KMS-11 (cell line): ENCODE data around the gene TAF1B.

Experiments
- H2AFZ ChIP-seq: fragments of 200-600 bp; sonication (generic); 2 replicates; pipeline ENCODE4 v1.6.1; 2016; ENCODE audit warnings: antibody characterized with exemption, mixed run types, low read depth
- H3K27ac ChIP-seq: fragments of 200-600 bp; sonication (generic); 2 replicates; pipeline ENCODE4 v1.6.1; 2016; ENCODE audit warnings: mild to moderate bottlenecking, mixed run types
- H3K27me3 ChIP-seq: fragments of 200-600 bp; sonication (generic); 2 replicates; pipeline ENCODE4 v1.6.1; 2017; ENCODE audit warnings: mild to moderate bottlenecking, low read depth, mixed run types, moderate library complexity; ENCODE audit not compliant: insufficient read depth
- H3K36me3 ChIP-seq: fragments of 200-600 bp; sonication (generic); 2 replicates; pipeline ENCODE4 v1.6.1; 2017; ENCODE audit warnings: mild to moderate bottlenecking, mixed run types; ENCODE audit not compliant: insufficient read depth
- H3K4me1 ChIP-seq: fragments of 200-600 bp; sonication (generic); 2 replicates; pipeline ENCODE4 v1.6.1; 2016; ENCODE audit warnings: mild to moderate bottlenecking, low read depth, mixed run types; ENCODE audit not compliant: poor library complexity, severe bottlenecking
- H3K4me2 ChIP-seq: fragments of 200-600 bp; sonication (generic); 2 replicates; pipeline ENCODE4 v1.7.0; 2016; ENCODE audit warnings: mild to moderate bottlenecking, mixed run types
- H3K4me3 ChIP-seq: fragments of 200-600 bp; sonication (generic); IDR thresholded peaks from 2 replicates; pipeline ENCODE4 v1.6.1; 2017; ENCODE audit warnings: low read depth, low read length, mixed read lengths; ENCODE audit not compliant: insufficient read depth
- H3K79me2 ChIP-seq: fragments of 200-600 bp; sonication (generic); 2 replicates; pipeline ENCODE4 v1.6.1; 2016; ENCODE audit warnings: low read depth, mixed run types; ENCODE audit not compliant: insufficient read depth
- H3K9ac ChIP-seq: fragments of 200-600 bp; sonication (generic); 2 replicates; pipeline ENCODE4 v1.6.1; 2016; ENCODE audit warnings: mild to moderate bottlenecking, mixed run types
- H4K20me1 ChIP-seq: fragments of 200-600 bp; sonication (generic); 2 replicates; pipeline ENCODE4 v1.6.1; 2016; ENCODE audit warnings: mild to moderate bottlenecking, mixed run types; ENCODE audit not compliant: insufficient read depth
- CTCF ChIP-seq: fragments of 200-600 bp; sonication (generic); conservative IDR thresholded peaks from 2 replicates; pipeline ENCODE4 v1.6.1; 2017; ENCODE audit warnings: low read depth, mild to moderate bottlenecking, antibody characterized with exemption, low read length, moderate library complexity, mixed read lengths

Gene TAF1B

GRCh38 chr2:9946818-9947217 is 103.5 kb downstream of the TAF1B start:
- Histone ChIP-seq H3K79me2 (no peaks in the 10 kb centered on the region), H2AFZ (no peak overlapping the region), H3K27me3 (no peaks in the 10 kb centered on the region), H3K9ac (no peak overlapping the region), H3K27ac (no peak overlapping the region), H3K4me2 (no peak overlapping the region), H4K20me1 (no peaks in the 10 kb centered on the region), H3K36me3 (no peaks in the 10 kb centered on the region), H3K4me3 (no peak overlapping the region), H3K4me1 (peaks cover 5% of the 10 kb centered on the region)
- TF ChIP-seq CTCF: no peak

DNA sequence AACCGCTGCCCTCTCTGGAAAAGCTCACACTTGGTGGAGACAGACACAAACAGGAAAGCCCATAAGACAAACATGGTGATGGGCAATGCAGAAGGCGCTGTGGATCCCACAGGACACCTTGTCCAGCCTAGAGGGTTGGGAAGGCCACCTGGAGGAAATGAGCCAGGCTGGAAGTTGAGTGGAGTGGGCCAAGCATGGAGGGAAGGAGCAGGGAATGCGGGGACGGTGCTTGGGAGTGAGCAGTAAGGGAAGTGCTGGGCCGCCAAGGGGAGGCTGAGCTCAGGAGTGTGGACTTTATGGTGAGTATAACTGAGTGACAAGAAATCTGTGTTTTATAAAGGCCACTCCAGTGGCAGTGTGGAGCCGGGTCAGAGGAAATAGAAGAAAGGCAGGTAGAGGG is 105.4 kb downstream of the TAF1B start:
- H3K27me3 ChIP-seq: peaks cover 3% of the 10 kb centered on the region; the same call in 1 of the 2 replicates

DNA sequence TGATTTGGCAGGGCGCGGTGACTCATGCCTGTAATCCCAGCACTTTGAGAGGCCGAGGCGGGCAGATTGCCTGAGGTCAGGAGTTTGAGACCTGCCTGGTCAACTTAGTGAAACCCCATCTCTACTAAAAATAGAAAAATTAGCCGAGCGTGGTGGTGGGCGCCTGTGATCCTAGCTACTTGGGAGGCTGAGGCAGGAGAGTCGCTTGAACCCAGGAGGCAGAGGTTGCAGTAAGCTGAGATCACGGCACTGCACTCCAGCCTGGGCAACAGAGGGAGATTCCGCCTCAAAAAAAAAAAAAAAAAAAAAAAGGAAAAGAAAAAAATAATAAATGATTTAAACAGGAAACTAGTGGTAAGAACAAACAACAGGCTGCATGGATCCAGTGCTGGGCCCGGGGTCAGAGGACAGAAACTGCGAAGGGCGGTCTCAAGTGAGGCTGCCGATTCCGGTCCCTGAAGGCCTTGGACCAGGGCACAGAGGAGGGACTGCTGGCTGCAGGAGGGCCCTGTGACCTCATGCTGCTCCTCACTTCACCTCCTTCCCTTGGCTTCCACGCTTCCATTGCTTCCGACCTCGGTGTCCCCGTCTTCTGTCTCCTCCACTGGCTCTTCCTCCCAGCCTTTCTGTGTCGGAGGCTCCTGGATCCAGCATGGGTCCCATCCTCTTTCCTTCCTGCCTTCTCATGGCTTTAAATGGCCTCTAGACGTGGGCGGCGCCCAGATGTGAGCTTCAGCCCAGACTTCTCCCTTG is 106.1 kb downstream of the TAF1B start:
- no peak overlapping the region for H3K27ac ChIP-seq
- no peak for TF ChIP-seq CTCF
- no peaks in the 10 kb centered on the region for H3K36me3 ChIP-seq

More for the DNA sequence above, 105.4 kb downstream of the TAF1B start:
- Histone ChIP-seq H3K9ac (no peak overlapping the region), H4K20me1 (no peaks in the 10 kb centered on the region), H3K4me1 (peaks cover 5% of the 10 kb centered on the region), H3K27ac (no peak overlapping the region), H2AFZ (no peak overlapping the region), H3K4me2 (no peak overlapping the region), H3K4me3 (no peak overlapping the region), H3K36me3 (no peaks in the 10 kb centered on the region), H3K79me2 (no peaks in the 10 kb centered on the region)
- TF ChIP-seq CTCF: no peak

GRCh38 chr2:9949992-9950520 is 106.8 kb downstream of the TAF1B start:
- Histone ChIP-seq H3K27me3 (peaks cover 3% of the 10 kb centered on the region; the same call in 1 of the 2 replicates), H3K27ac (no peak overlapping the region), H2AFZ (peak overlapping the region; percentile 90), H3K9ac (no peak overlapping the region), H4K20me1 (no peaks in the 10 kb centered on the region), H3K4me3 (peak overlapping the region; percentile 28), H3K79me2 (no peaks in the 10 kb centered on the region), H3K4me2 (peak overlapping the region; percentile 78), H3K4me1 (peaks cover 5% of the 10 kb centered on the region), H3K36me3 (no peaks in the 10 kb centered on the region)
- no peak for TF ChIP-seq CTCF

More for the DNA sequence above, 106.1 kb downstream of the TAF1B start:
- no peak overlapping the region for H3K4me3 ChIP-seq
- H3K9ac ChIP-seq: no peak overlapping the region
- H4K20me1 ChIP-seq: no peaks in the 10 kb centered on the region
- peaks cover 5% of the 10 kb centered on the region for H3K4me1 ChIP-seq
- H3K79me2 ChIP-seq: no peaks in the 10 kb centered on the region
- no peak overlapping the region for H2AFZ ChIP-seq
- peaks cover 3% of the 10 kb centered on the region; the same call in 1 of the 2 replicates for H3K27me3 ChIP-seq
- H3K4me2 ChIP-seq: no peak overlapping the region
